Activated T-cell treated with anti-CD3 and anti-CD28 coated beads, Interleukin-2, amount 50 U/mL, for 72 hours (primary cell): ENCODE results near the gene OVAAL. TPM values are rescaled to one million over a fixed set of nuclear protein-coding genes. Genes with fewer than 3 reads are reported as not detected.
A peak's percentile ranks its signal among the peaks of the same experiment; 100 is the strongest.

ENCODE experiments used
- ATAC-seq, 2 donors: fragments of 150-1000 bp; cut with Tn5 transposase; replicated peaks in 1 of 2; 2 replicates each; pipeline ENCODE4 v1.10.0; 2021; ENCODE audit warnings: moderate library complexity in 2 of 2, mild to moderate bottlenecking in 1 of 2
- DNase-seq, 2 donors: peaks; one replicate each; pipeline ENCODE4 v3.0.0; 2021 to 2022; ENCODE audit warnings: mixed read lengths in 1 of 2
- H3K27ac Mint-ChIP-seq: one replicate; pipeline ENCODE4 v1.8.0; 2022; ENCODE audit warnings: mild to moderate bottlenecking, moderate library complexity, mixed read lengths
- H3K27me3 Mint-ChIP-seq: one replicate; pipeline ENCODE4 v1.8.0; 2022; ENCODE audit warnings: low read depth, mixed read lengths
- H3K36me3 Mint-ChIP-seq, 2 donors: one replicate each; pipeline ENCODE4 v1.8.0; 2022; ENCODE audit warnings: mixed read lengths in 2 of 2, mild to moderate bottlenecking in 1 of 2; ENCODE audit not compliant: insufficient read depth in 2 of 2
- H3K4me1 Mint-ChIP-seq: one replicate; pipeline ENCODE4 v1.8.0; 2022; ENCODE audit warnings: low read depth, mixed read lengths
- H3K4me3 Mint-ChIP-seq, 2 donors: one replicate each; pipeline ENCODE4 v1.8.0; 2022; ENCODE audit warnings: mild to moderate bottlenecking in 2 of 2, mixed read lengths in 2 of 2, moderate library complexity in 2 of 2
- H3K9me3 Mint-ChIP-seq, 2 donors: one replicate each; pipeline ENCODE4 v1.8.0; 2022; ENCODE audit warnings: mixed read lengths in 2 of 2
- total RNA-seq, 2 donors: library from RNA; stranded (reverse); gene quantifications; one replicate each; pipeline ENCODE4 v1.2.3, GENCODE V29; 2022

OVAAL gene
- total RNA-seq, 2 donors from 2014 or later, result not detected

DNA sequence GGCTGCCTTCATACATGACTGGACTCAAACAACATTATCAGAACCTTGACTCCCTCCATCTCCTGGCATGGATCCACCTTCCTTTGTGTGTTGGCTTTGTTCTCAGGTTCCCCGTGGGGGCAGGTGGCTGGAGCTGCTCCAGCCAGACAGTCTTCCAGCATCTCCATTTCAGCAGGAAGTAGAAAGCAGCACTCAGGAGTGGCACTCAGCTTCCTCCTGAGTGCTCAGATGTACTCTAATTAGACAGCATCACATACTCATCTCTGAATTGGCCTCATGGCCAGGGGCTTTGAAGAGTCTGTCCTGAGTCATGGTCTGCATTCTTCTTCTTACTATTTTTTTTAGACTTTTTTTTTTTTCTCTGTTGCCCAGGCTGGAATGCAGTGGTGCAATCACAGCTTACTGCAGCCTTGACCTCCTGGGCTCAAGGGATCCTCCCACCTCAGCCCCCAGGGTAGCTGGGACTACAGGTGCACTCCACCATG is 27.9 kb downstream of the OVAAL start:
- Mint-ChIP-seq H3K27me3 (no peaks in the 10 kb centered on the region), H3K36me3 (peaks cover 9 to 17% of the 10 kb centered on the region in 2 donors), H3K27ac (peak overlapping the region; percentile 79), H3K4me3 (peak overlapping the region; percentile 44 to 66), H3K4me1 (peaks cover 29% of the 10 kb centered on the region), H3K9me3 (peaks cover 3 to 6% of the 10 kb centered on the region in 2 donors)
- DNase-seq (peak; percentile 32 to 36), ATAC-seq (peak; percentile 73 to 85)

DNA sequence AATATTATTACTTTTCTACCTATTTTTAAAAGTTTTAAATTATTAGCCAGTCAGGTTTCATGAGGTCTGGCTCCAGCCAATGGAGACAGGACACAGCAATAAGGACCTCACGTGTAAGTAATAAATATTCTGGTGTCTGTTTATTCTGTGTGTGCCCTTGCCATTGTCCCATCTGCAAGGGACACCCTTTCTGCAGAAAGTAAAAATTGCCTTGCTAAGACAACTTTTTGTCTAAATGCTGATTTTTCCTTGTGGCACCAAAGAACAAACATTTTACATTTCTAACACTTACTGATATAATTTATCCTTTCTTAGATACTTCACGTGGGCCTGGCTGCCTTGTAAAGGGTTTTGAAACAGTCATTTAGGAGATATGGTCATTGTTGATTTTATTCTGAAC is 29.4 kb downstream of the OVAAL start:
- DNase-seq, result no peak
- peaks cover 9 to 17% of the 10 kb centered on the region in 2 donors for H3K36me3 Mint-ChIP-seq
- H3K4me3 Mint-ChIP-seq, result no peak overlapping the region
- ATAC-seq, result no peak
- peaks cover 3 to 6% of the 10 kb centered on the region in 2 donors for H3K9me3 Mint-ChIP-seq
- no peaks in the 10 kb centered on the region for H3K27me3 Mint-ChIP-seq
- H3K4me1 Mint-ChIP-seq, result peaks cover 29% of the 10 kb centered on the region
- H3K27ac Mint-ChIP-seq, result no peak overlapping the region

DNA sequence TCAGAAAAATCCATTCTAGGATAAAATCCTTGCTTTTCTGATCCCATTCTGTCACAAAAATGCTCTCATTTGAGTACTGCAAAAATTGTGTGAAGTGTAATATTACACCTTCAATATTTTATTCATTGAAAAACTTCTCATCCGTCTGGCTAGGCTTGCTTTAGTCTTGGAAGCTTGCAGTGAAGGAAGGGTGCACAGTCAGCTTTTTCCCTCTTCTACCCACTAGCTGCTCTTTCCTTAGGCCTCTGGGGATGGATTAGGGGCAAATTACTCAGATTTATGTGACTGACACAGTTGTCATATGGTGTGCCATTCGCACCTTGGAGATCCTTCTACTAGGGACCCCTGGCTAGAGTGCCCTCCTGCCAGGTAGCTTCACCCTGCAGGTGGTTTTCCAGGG is 32.1 kb downstream of the OVAAL start:
- H3K27ac Mint-ChIP-seq, result no peak overlapping the region
- H3K27me3 Mint-ChIP-seq, result peaks cover 15% of the 10 kb centered on the region
- DNase-seq (no peak), ATAC-seq (no peak)
- H3K4me3 Mint-ChIP-seq, result no peak overlapping the region
- peaks cover 9 to 17% of the 10 kb centered on the region in 2 donors for H3K36me3 Mint-ChIP-seq
- H3K4me1 Mint-ChIP-seq, result peaks cover 13% of the 10 kb centered on the region
- H3K9me3 Mint-ChIP-seq, result peaks cover 3 to 6% of the 10 kb centered on the region in 2 donors

DNA sequence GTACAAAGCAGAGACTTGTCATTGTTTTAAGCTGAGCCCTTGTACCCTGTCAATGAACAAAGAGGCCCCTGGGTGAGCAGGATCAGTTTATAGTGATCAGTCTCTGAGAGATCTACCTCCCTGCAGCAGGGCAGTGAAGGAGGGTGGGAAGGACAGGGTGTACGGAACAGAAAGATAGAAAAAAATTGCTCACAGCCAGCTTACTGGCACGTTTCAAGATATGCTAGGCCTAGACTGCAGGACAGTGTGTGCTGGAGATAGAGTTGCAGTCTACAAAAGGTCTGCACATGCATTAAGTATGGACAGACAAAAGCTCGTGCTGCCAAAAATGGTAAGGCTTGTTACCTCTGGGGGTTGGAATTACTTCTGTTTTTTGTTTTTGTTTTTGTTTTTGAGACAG is 34.6 kb downstream of the OVAAL start:
- H3K4me3 Mint-ChIP-seq, result no peak overlapping the region
- no peak for DNase-seq
- peaks cover 15% of the 10 kb centered on the region for H3K27me3 Mint-ChIP-seq
- H3K4me1 Mint-ChIP-seq, result no peaks in the 10 kb centered on the region
- peaks cover 3 to 6% of the 10 kb centered on the region in 2 donors for H3K36me3 Mint-ChIP-seq
- H3K9me3 Mint-ChIP-seq, result peaks cover under 1 to 2% of the 10 kb centered on the region in 2 donors
- H3K27ac Mint-ChIP-seq, result no peak overlapping the region
- no peak for ATAC-seq

DNA sequence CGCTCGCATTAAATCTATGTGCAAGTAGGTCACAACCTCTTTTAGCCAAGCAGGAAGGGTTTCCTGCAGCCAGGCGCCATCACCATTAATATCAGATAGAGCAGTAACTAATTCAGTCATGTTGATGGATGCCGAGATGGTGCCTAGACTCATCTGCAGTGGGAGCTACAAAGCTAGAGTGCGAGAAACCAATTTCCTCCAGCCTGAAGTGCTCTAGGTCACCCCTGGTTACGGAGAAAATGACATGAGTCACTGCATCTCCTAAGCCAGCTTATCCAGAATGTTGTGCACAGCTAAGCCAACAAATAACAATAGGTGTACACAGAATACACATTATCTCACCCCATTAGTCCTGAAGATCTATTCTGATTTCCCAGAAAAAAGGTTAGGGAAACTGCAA is 36.0 kb downstream of the OVAAL start:
- no peaks in the 10 kb centered on the region for H3K36me3 Mint-ChIP-seq
- H3K9me3 Mint-ChIP-seq, result no peaks in the 10 kb centered on the region
- H3K27ac Mint-ChIP-seq, result no peak overlapping the region
- DNase-seq, result no peak
- no peaks in the 10 kb centered on the region for H3K4me1 Mint-ChIP-seq
- no peak overlapping the region for H3K4me3 Mint-ChIP-seq
- no peak for ATAC-seq
- H3K27me3 Mint-ChIP-seq, result peaks cover 15% of the 10 kb centered on the region

DNA sequence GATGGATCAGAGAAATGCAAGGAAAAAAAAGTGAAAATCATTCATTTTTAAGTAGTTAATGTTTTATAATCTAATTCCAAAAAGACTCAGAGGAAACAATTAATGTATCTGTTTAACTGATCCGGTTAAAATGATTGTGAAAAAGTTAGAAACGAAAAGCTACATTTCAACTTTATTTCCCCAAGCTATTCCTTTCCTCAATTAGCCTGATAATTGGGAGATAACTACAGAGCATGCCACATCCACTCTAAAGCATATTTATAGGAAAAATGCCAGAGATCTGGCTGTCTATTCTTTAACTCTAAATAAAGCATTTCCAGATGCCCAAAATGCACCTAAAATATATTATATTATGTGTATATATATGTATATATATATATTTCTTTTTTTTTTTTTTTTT is 37.2 kb downstream of the OVAAL start:
- Mint-ChIP-seq H3K4me3 (no peak overlapping the region), H3K36me3 (no peaks in the 10 kb centered on the region), H3K9me3 (no peaks in the 10 kb centered on the region), H3K27ac (no peak overlapping the region), H3K27me3 (peaks cover 15% of the 10 kb centered on the region), H3K4me1 (no peaks in the 10 kb centered on the region)
- DNase-seq, result no peak
- no peak for ATAC-seq

DNA sequence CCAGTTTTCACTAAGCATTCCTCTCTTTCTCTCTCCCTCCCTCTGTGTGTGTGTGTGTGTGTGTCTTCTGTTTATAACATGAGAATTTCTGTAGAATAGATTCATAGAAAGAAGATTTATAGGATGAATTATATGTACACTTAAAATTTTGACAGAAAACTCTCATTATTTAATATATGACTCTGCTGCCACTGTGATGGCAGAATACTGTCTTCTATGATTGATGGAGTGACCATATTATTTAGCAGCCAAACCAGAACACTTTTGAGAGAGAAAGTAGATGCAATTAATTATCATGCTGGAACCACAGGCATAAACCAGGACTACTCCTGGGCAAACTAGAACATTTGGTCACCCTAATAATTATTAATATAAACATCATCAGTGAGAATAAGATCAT is 38.8 kb downstream of the OVAAL start:
- no peak overlapping the region for H3K27ac Mint-ChIP-seq
- DNase-seq, result no peak
- H3K9me3 Mint-ChIP-seq, result no peaks in the 10 kb centered on the region
- no peak overlapping the region for H3K4me3 Mint-ChIP-seq
- H3K36me3 Mint-ChIP-seq, result no peaks in the 10 kb centered on the region
- ATAC-seq, result no peak
- H3K4me1 Mint-ChIP-seq, result no peaks in the 10 kb centered on the region
- H3K27me3 Mint-ChIP-seq, result peaks cover 15% of the 10 kb centered on the region

DNA sequence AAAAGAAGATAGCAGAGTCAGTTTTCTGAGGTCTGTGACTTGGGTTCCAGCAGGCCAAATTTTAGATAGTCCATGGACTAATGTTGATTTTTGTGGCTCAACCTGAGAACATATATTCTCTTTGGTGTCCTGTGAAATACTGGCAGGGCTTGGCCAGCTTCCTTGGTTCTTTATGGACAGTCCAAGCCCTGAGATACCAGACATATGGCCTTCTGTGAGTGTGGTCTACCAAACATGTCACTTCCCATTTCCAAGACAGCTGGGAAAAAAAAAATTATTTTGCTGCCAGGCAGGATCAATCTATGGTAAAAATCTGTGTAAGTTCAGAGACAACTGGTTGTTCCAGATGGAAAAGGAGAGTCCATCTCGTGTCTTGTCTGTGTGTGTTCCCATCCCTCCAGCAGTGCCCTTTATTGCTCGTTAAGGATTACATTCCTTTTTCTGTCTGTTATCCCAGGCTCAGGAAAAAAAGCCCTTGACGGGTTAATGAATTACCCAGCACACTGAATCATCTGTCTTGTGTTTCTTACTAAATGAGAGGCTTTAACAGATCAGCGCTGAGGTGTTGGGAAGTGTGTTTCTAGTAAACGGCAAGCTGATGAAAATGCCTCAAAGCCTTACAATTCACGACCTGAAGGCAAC is 39.7 kb downstream of the OVAAL start:
- DNase-seq (no peak), ATAC-seq (no peak)
- H3K27ac Mint-ChIP-seq, result no peak overlapping the region
- no peaks in the 10 kb centered on the region for H3K36me3 Mint-ChIP-seq
- no peak overlapping the region for H3K4me3 Mint-ChIP-seq
- H3K27me3 Mint-ChIP-seq, result peaks cover 15% of the 10 kb centered on the region
- no peaks in the 10 kb centered on the region for H3K9me3 Mint-ChIP-seq
- H3K4me1 Mint-ChIP-seq, result no peaks in the 10 kb centered on the region

DNA sequence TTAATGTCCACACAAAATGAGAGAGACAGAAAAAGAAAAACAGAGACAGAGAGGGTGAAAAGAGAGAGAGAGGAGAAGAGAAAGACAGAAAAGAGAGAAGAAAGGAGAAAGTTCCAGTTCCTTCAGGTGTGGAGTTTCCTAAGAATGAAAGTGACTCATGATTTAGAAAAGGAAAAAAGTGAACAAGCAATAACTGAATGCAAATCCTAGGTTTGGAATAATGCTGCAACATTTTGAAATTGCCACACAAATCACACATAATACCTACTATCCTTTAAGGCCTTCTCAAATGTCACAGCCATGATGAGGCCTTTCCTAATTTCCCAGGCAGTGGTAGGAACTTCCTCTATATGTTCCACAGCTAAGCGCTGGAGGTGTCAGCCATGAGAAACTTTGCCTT is 41.6 kb downstream of the OVAAL start:
- DNase-seq (no peak), ATAC-seq (no peak)
- no peak overlapping the region for H3K4me3 Mint-ChIP-seq
- H3K36me3 Mint-ChIP-seq, result no peaks in the 10 kb centered on the region
- peaks cover 5% of the 10 kb centered on the region for H3K27me3 Mint-ChIP-seq
- H3K4me1 Mint-ChIP-seq, result no peaks in the 10 kb centered on the region
- H3K27ac Mint-ChIP-seq, result no peak overlapping the region
- H3K9me3 Mint-ChIP-seq, result no peaks in the 10 kb centered on the region

DNA sequence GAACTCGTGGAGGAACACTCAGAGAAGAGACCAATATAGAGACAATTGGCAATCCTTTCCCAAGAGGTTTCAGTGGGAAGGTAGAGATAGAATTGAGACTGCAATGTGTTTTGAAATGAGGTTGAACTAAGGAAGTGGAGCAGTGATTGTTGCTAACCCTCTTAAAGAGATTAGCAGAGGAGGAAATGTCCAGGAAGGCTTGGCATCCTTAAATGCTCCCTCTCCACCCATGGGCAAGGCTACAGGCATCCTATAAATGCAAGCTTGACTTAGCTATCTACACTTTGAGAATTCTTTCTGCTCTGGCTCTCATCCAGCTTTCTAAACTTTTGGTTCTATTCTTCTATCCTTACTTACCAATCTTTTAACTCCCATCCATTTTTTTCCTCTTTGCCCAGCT is 42.7 kb downstream of the OVAAL start:
- DNase-seq (no peak), ATAC-seq (no peak)
- H3K4me3 Mint-ChIP-seq, result no peak overlapping the region
- no peak overlapping the region for H3K27ac Mint-ChIP-seq
- H3K27me3 Mint-ChIP-seq, result no peaks in the 10 kb centered on the region
- H3K4me1 Mint-ChIP-seq, result no peaks in the 10 kb centered on the region
- H3K9me3 Mint-ChIP-seq, result no peaks in the 10 kb centered on the region
- H3K36me3 Mint-ChIP-seq, result no peaks in the 10 kb centered on the region

DNA sequence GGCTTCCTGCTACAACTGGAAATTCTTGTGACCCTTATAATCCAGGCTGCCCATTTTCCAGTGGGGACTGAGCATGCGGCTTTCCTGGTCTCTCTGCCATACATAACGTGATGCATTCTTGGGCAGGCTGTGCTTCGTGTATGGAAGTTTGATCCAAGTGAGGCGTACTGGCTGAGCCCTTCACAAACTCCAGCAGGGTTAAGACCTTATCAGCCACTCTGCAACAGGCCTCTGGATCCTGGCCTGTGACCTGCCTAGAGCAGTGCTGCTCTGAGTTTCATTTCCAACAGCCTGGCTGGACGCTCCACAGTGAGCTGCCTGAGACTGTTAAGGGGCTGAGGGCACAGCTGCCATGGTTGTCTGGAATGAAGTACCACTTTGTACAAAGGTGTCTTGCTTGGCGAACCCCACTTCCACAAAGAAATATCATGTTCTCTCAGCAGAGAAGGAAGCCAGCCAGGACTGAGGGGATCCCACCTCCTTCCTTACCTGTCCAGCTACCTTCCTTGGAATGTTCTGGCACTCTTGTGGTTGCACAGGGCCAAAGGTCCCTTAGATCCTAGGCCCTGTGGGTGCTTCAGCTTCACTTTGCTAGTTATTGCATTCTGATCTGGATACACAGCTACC is 44.6 kb downstream of the OVAAL start:
- H3K36me3 Mint-ChIP-seq, result no peaks in the 10 kb centered on the region
- no peak overlapping the region for H3K4me3 Mint-ChIP-seq
- no peak overlapping the region for H3K27ac Mint-ChIP-seq
- H3K27me3 Mint-ChIP-seq, result no peaks in the 10 kb centered on the region
- no peaks in the 10 kb centered on the region for H3K4me1 Mint-ChIP-seq
- no peaks in the 10 kb centered on the region for H3K9me3 Mint-ChIP-seq
- ATAC-seq, result no peak
- no peak for DNase-seq

DNA sequence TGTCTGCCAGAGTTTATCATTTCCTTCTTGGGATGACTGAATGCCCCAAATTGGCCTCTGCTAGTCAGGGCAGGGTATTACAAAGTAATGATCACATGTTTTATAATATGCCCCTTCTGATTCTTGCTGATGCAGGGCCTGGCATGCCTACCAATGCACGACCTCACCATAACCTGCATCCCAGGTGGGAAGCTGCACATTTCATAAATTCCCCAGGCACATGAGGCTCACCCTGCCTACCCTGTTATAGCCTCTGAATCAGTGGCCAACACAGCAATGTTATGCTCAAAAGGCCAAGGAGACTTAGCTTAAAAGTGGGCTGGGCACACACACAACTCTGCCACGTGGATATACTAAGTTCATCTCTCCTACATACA is 45.1 kb downstream of the OVAAL start:
- Mint-ChIP-seq H3K4me3 (no peak overlapping the region), H3K4me1 (no peaks in the 10 kb centered on the region), H3K27me3 (no peaks in the 10 kb centered on the region), H3K9me3 (no peaks in the 10 kb centered on the region), H3K27ac (no peak overlapping the region), H3K36me3 (no peaks in the 10 kb centered on the region)
- no peak for ATAC-seq
- DNase-seq, result no peak

DNA sequence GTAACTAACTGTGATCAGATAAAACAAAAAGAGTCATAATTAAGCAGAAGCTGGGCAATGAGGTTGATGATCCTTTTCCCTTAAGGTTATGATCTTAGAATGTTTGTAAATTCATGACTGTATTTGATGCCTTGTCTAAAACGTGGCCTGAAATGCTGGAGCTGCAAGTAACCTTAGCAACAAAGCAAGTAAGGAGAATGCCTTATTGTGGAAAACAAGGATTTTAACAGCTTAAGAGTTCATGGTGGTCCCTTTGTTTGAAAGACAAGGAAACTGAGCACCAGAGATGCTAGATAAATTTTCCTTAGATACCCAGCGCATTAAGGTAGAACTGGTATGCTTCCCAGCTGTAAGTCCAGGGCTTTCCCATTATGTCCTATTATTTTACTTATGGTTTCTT is 47.4 kb downstream of the OVAAL start:
- no peak for DNase-seq
- ATAC-seq, result no peak
- Mint-ChIP-seq H3K4me3 (no peak overlapping the region), H3K27ac (no peak overlapping the region), H3K4me1 (peaks cover 2% of the 10 kb centered on the region), H3K9me3 (peaks cover 0 to 2% of the 10 kb centered on the region in 2 donors), H3K27me3 (no peaks in the 10 kb centered on the region), H3K36me3 (no peaks in the 10 kb centered on the region)
